Measurements from ENCODE around the gene TMEM184A.

DNA sequence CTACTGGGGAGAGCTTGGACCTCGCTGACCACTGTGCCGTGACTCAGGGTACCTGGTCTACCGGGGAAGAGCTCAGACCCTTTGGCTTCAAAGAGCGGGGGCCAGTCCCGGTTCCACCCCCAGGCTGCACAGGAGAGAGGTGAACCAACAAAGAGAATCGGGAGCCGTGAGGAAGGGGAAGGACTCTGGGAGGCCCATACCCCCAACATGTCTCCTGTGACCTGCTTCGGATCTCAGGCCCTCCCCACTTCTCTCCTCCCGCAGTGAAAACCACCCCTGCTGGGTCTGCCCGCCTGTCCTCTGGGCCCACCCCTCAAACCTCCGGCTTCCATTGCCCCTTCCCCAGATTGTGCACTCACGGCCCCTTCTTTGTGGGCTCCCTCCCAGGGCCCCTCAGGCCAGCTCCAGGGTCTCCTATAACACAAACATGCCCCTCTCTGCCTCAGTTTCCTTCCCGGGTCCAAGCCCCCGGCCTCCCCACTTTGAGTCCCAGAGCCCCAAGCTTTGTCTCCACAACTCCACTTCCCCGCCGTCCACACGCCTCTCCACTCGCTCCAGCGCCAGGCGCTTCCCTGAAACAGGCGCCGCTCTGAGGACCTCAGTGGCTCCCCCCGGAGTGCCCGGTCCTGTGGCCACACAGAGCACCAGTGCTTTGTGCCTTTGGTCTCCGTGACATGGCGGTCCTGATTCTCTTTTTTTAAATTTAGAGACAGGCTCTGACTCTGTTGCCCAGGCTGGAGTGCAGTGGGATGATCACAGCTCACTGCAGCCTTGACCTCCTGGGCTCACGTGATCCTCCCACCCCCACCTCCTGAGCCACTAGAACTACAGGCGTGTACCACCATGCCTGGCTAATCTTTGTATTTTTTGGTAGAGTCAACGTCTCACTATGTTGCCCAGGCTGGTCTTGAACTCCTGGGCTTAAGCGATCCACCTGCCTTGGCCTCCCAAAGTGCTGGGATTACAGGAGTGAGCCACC is 44.3 kb downstream of the TMEM184A start:
- TF ChIP-seq POLR2A (IDR thresholded peaks at IDR 0.05) = no peak
- TF ChIP-seq, protein P1, sequence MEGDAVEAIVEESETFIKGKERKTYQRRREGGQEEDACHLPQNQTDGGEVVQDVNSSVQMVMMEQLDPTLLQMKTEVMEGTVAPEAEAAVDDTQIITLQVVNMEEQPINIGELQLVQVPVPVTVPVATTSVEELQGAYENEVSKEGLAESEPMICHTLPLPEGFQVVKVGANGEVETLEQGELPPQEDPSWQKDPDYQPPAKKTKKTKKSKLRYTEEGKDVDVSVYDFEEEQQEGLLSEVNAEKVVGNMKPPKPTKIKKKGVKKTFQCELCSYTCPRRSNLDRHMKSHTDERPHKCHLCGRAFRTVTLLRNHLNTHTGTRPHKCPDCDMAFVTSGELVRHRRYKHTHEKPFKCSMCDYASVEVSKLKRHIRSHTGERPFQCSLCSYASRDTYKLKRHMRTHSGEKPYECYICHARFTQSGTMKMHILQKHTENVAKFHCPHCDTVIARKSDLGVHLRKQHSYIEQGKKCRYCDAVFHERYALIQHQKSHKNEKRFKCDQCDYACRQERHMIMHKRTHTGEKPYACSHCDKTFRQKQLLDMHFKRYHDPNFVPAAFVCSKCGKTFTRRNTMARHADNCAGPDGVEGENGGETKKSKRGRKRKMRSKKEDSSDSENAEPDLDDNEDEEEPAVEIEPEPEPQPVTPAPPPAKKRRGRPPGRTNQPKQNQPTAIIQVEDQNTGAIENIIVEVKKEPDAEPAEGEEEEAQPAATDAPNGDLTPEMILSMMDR (IDR thresholded peaks at IDR 0.05) = no peak
